Psoas muscle (tissue), 8 donors: ENCODE data around the gene ZNF618. TPM values are rescaled to one million over a fixed set of nuclear protein-coding genes. Genes with fewer than 3 reads are reported as not detected.

ENCODE experiments used
- ATAC-seq, 4 donors: fragments of 200-7000 bp; cut with Tn5 transposase; one replicate each; pipeline ENCODE4 v1.9.1; 2020; ENCODE audit warnings: moderate library complexity in 3 of 4, mild to moderate bottlenecking in 2 of 4
- DNase-seq, 2 donors: peaks; one replicate each; pipeline ENCODE4 v3.0.0-alpha.2; 2020
- H3K27ac ChIP-seq: fragments of 200-600 bp; one replicate; pipeline ENCODE4 v1.8.0; 2022
- H3K27me3 ChIP-seq, 3 donors: fragments of 200-600 bp in 1 of 3; one replicate each; pipeline versions ENCODE4 v1.6.1 to v1.8.0; 2013 to 2022; ENCODE audit warnings: low read length in 2 of 3, mild to moderate bottlenecking in 2 of 3, moderate library complexity in 1 of 3; ENCODE audit not compliant: insufficient read depth in 3 of 3
- H3K36me3 ChIP-seq, 2 donors: fragments of 200-600 bp in 1 of 2; one replicate each; pipeline versions ENCODE4 v1.6.1 to v1.8.0; 2013 to 2022; ENCODE audit warnings: low read depth in 1 of 2, mild to moderate bottlenecking in 1 of 2, moderate library complexity in 1 of 2; ENCODE audit not compliant: insufficient read depth in 1 of 2
- H3K4me1 ChIP-seq: fragments of 200-600 bp; one replicate; pipeline ENCODE4 v1.8.0; 2022
- H3K4me3 ChIP-seq: fragments of 200-600 bp; one replicate; pipeline ENCODE4 v1.8.0; 2022; ENCODE audit warnings: mild to moderate bottlenecking
- H3K9me3 ChIP-seq: fragments of 200-600 bp; one replicate; pipeline ENCODE4 v1.8.0; 2022
- CTCF ChIP-seq: fragments of 200-600 bp; IDR thresholded peaks from one replicate; pipeline ENCODE4 v1.8.0; 2022; ENCODE audit warnings: antibody characterized with exemption
- WGBS, 3 donors: extraction: QIAGEN DNeasy Blood & Tissue Kit; methylation state at CpG; one replicate each; pipeline versions ENCODE4 v1.1.6 to v1.1.7; 2013; 5-methylcytosine and 5-hydroxymethylcytosine counted together
- intact Hi-C, 2 donors: fragments of 100-400 bp; cut with DNase I; formaldehyde crosslinking; loops; one replicate each; pipeline versions ENCODE4 v1.11.0 to v1.14.2; 2022
- polyA plus RNA-seq, 3 donors: library from polyadenylated mRNA; stranded (reverse); fragments of 200-250 nt; gene quantifications; one replicate each; pipeline ENCODE4 v1.2.3, GENCODE V29; 2013
- total RNA-seq, 4 donors: library from RNA; stranded (reverse); fragmentation: NEBNext Ultra II Directional in 2 of 4; extraction: Animal tissue kit (Norgen Biotek cat#: 25700) in 2 of 4; gene quantifications; one replicate each; pipeline versions ENCODE4 v1.2.1 to v1.2.4, GENCODE V29; 2021 to 2023
- donor health status: healthy with polysubstance abuse.
- donor health status: DM: no; HTN: no; CAD: no; lungs with moderate emphysema.
- donor health status: Bipolar disorder and iron deficiency.
- donor health status: healthy.
- donor health status: DM: yes; HTN: yes; CAD: no.
- donor health status: DM: no; HTN: no; CAD: no.
- donor health status: DM: no; HTN: no; CAD: no.
- donor health status: DM: yes; HTN: yes; CAD: no.

The ZNF618 gene
- total and polyA plus RNA-seq, 7 donors: 0.31 to 2.7 (median 1.2) TPM

GRCh38 chr9:114025196-114025753 lies 149.2 kb downstream of the ZNF618 start:
- DNase-seq: no peak
- TF ChIP-seq CTCF: no peak
- no peak for ATAC-seq
- Histone ChIP-seq H3K36me3 (peaks cover 0 to 20% of the 10 kb centered on the region in 2 donors), H3K27ac (no peak overlapping the region), H3K4me3 (no peak overlapping the region), H3K27me3 (no peaks in the 10 kb centered on the region), H3K9me3 (peaks cover 19% of the 10 kb centered on the region), H3K4me1 (no peaks in the 10 kb centered on the region)
- 94 to 99% (median 98%) methylated on average over 3 of the region's 3 CpGs for WGBS, 3 donors
- intact Hi-C loops: no loop called here

- 95 to 98% (median 97%) methylated on average over 5 of the region's 5 CpGs for WGBS, 3 donors
- TF ChIP-seq CTCF: no peak
These were observed 149.7 kb downstream of the ZNF618 start for GRCh38 chr9:114025760-114026159.

GRCh38 chr9:114026335-114026734 lies 150.2 kb downstream of the ZNF618 start:
- Histone ChIP-seq H3K9me3 (peaks cover 17% of the 10 kb centered on the region), H3K36me3 (peaks cover 0 to 20% of the 10 kb centered on the region in 2 donors), H3K27ac (no peak overlapping the region), H3K4me3 (no peak overlapping the region), H3K4me1 (no peaks in the 10 kb centered on the region), H3K27me3 (no peaks in the 10 kb centered on the region)
- WGBS, 3 donors: 92 to 96% (median 95%) methylated on average over 4 of the region's 4 CpGs
- TF ChIP-seq CTCF: no peak
- DNase-seq: no peak
- ATAC-seq: no peak
- intact Hi-C loops: no loop called here

More at GRCh38 chr9:114025760-114026159, 149.7 kb downstream of the ZNF618 start:
- intact Hi-C loops: no loop called here
- Histone ChIP-seq H3K36me3 (peaks cover 0 to 20% of the 10 kb centered on the region in 2 donors), H3K27ac (no peak overlapping the region), H3K9me3 (peaks cover 17% of the 10 kb centered on the region), H3K4me1 (no peaks in the 10 kb centered on the region), H3K27me3 (no peaks in the 10 kb centered on the region), H3K4me3 (no peak overlapping the region)
- ATAC-seq (no peak), DNase-seq (no peak)

- Histone ChIP-seq H3K27me3 (no peaks in the 10 kb centered on the region), H3K36me3 (peaks cover 0 to 20% of the 10 kb centered on the region in 2 donors), H3K9me3 (peaks cover 17% of the 10 kb centered on the region), H3K4me1 (no peaks in the 10 kb centered on the region), H3K27ac (no peak overlapping the region), H3K4me3 (no peak overlapping the region)
- DNase-seq (no peak), ATAC-seq (no peak)
- intact Hi-C loops: no loop called here
- 87 to 92% (median 90%) methylated on average over 13 of the region's 13 CpGs for WGBS, 3 donors
- TF ChIP-seq CTCF: no peak
These were observed 151.2 kb downstream of the ZNF618 start for GRCh38 chr9:114027159-114027862.
